Measurements from ENCODE around the gene KCNQ5. TPM values are rescaled to one million over a fixed set of nuclear protein-coding genes. Genes with fewer than 3 reads are reported as not detected.

The KCNQ5 gene
- total RNA-seq, 1 experiment from 2014 or later = 4.4 TPM

GRCh38 chr6:72741083-72741482, 119.2 kb downstream of the KCNQ5 start:
- no peak for DNase-seq (ENCODE audit: low read depth)

GRCh38 chr6:72742001-72742673, 120.3 kb downstream of the KCNQ5 start:
- DNase-seq (ENCODE audit: low read depth) = no peak

- DNase-seq (ENCODE audit: low read depth) = peak; percentile 71
Measured at GRCh38 chr6:72746276-72746675, 124.4 kb downstream of the KCNQ5 start.

GRCh38 chr6:72748759-72749158, 126.9 kb downstream of the KCNQ5 start:
- DNase-seq (ENCODE audit: low read depth) = peak; percentile 95

- no peak for DNase-seq (ENCODE audit: low read depth)
Measured at GRCh38 chr6:72755752-72756151, 133.9 kb downstream of the KCNQ5 start.

GRCh38 chr6:72757048-72757447, 135.2 kb downstream of the KCNQ5 start:
- DNase-seq (ENCODE audit: low read depth) = no peak

- no peak for DNase-seq (ENCODE audit: low read depth)
Measured at GRCh38 chr6:72757926-72758325, 136.1 kb downstream of the KCNQ5 start.

- DNase-seq (ENCODE audit: low read depth) = no peak
Measured at GRCh38 chr6:72758901-72759300, 137.0 kb downstream of the KCNQ5 start.

GRCh38 chr6:72760114-72760793, 138.4 kb downstream of the KCNQ5 start:
- no peak for DNase-seq (ENCODE audit: low read depth)

- peak; percentile 10 for DNase-seq (ENCODE audit: low read depth)
Measured at GRCh38 chr6:72761761-72762160, 139.9 kb downstream of the KCNQ5 start.

GRCh38 chr6:72769459-72770125, 147.7 kb downstream of the KCNQ5 start:
- DNase-seq (ENCODE audit: low read depth) = no peak

GRCh38 chr6:72770959-72771358, 149.1 kb downstream of the KCNQ5 start:
- DNase-seq (ENCODE audit: low read depth) = no peak

- DNase-seq (ENCODE audit: low read depth) = no peak
Measured at GRCh38 chr6:72776456-72776855, 154.6 kb downstream of the KCNQ5 start.

GRCh38 chr6:72781624-72782023, 159.8 kb downstream of the KCNQ5 start:
- no peak for DNase-seq (ENCODE audit: low read depth)

- no peak for DNase-seq (ENCODE audit: low read depth)
Measured at GRCh38 chr6:72783035-72783434, 161.2 kb downstream of the KCNQ5 start.

GRCh38 chr6:72783666-72784065, 161.8 kb downstream of the KCNQ5 start:
- DNase-seq (ENCODE audit: low read depth) = no peak

GRCh38 chr6:72784071-72784470, 162.2 kb downstream of the KCNQ5 start:
- DNase-seq (ENCODE audit: low read depth) = no peak

- DNase-seq (ENCODE audit: low read depth) = peak; percentile 44
Measured at GRCh38 chr6:72784581-72784980, 162.7 kb downstream of the KCNQ5 start.

- DNase-seq (ENCODE audit: low read depth) = peak; percentile 87
Measured at GRCh38 chr6:72787391-72788031, 165.6 kb downstream of the KCNQ5 start.

GRCh38 chr6:72788188-72788587, 166.3 kb downstream of the KCNQ5 start:
- peak; percentile 55 for DNase-seq (ENCODE audit: low read depth)

GRCh38 chr6:72789145-72789544, 167.3 kb downstream of the KCNQ5 start:
- no peak for DNase-seq (ENCODE audit: low read depth)

GRCh38 chr6:72792692-72793091, 170.8 kb downstream of the KCNQ5 start:
- DNase-seq (ENCODE audit: low read depth) = no peak

Measured in Daoy (cell line).